Measurements from ENCODE around the gene RYR2. TPM values are rescaled to one million over a fixed set of nuclear protein-coding genes. Genes with fewer than 3 reads are reported as not detected.
"Not testable (repeated sequence)": the region's sequence is repeated elsewhere in the genome, so short reads cannot be mapped to it uniquely, and the experiment has no call there.

RYR2 gene
- total RNA-seq, 3 donors from 2014 or later = 0.35 to 5.9 (median 0.94) TPM

- no peak for DNase-seq
- Histone ChIP-seq H3K4me3 (no peak overlapping the region), H3K4me1 (ENCODE audit: low read depth) (no peaks in the 10 kb centered on the region), H3K9me3 (no peaks in the 10 kb centered on the region), H3K36me3 (ENCODE audit: low read depth) (no peaks in the 10 kb centered on the region)
- ATAC-seq = no peak
- no peak for TF ChIP-seq CTCF (IDR thresholded peaks at IDR 0.05)
- intact Hi-C loops (cut with DNase I, micrococcal nuclease) = no loop called here
Observed at GRCh38 chr1:237261198-237261597, 219.2 kb downstream of the RYR2 start.

- DNase-seq = no peak
- Histone ChIP-seq H3K4me1 (ENCODE audit: low read depth) (no peaks in the 10 kb centered on the region), H3K9me3 (no peaks in the 10 kb centered on the region), H3K4me3 (no peak overlapping the region), H3K36me3 (ENCODE audit: low read depth) (no peaks in the 10 kb centered on the region)
- TF ChIP-seq CTCF (IDR thresholded peaks at IDR 0.05) = no peak
- no peak for ATAC-seq
- intact Hi-C loops (cut with DNase I, micrococcal nuclease) = no loop called here
Observed at GRCh38 chr1:237267743-237268142, 225.8 kb downstream of the RYR2 start.

GRCh38 chr1:237269938-237270337, 228.0 kb downstream of the RYR2 start:
- intact Hi-C loops (cut with DNase I, micrococcal nuclease) = no loop called here
- no peaks in the 10 kb centered on the region for H3K9me3 ChIP-seq
- ATAC-seq (no peak), DNase-seq (no peak)
- no peaks in the 10 kb centered on the region for H3K36me3 ChIP-seq (ENCODE audit: low read depth)
- H3K4me1 ChIP-seq (ENCODE audit: low read depth) = no peaks in the 10 kb centered on the region
- no peak overlapping the region for H3K4me3 ChIP-seq
- no peak for TF ChIP-seq CTCF (IDR thresholded peaks at IDR 0.05)

GRCh38 chr1:237270353-237270752, 228.4 kb downstream of the RYR2 start:
- no peaks in the 10 kb centered on the region for H3K4me1 ChIP-seq (ENCODE audit: low read depth)
- TF ChIP-seq CTCF (IDR thresholded peaks at IDR 0.05) = no peak
- ATAC-seq (no peak), DNase-seq (no peak)
- no peaks in the 10 kb centered on the region for H3K36me3 ChIP-seq (ENCODE audit: low read depth)
- H3K4me3 ChIP-seq = no peak overlapping the region
- no peaks in the 10 kb centered on the region for H3K9me3 ChIP-seq
- intact Hi-C loops (cut with DNase I, micrococcal nuclease) = no loop called here

- H3K4me3 ChIP-seq; H3K36me3 ChIP-seq (ENCODE audit: low read depth); ATAC-seq; H3K9me3 ChIP-seq; H3K4me1 ChIP-seq (ENCODE audit: low read depth); DNase-seq; intact Hi-C loops (cut with DNase I, micrococcal nuclease): not testable (repeated sequence)
Observed at GRCh38 chr1:237277994-237278393, 236.0 kb downstream of the RYR2 start.

GRCh38 chr1:237279629-237280028, 237.6 kb downstream of the RYR2 start:
- Histone ChIP-seq H3K36me3 (ENCODE audit: low read depth) (no peaks in the 10 kb centered on the region), H3K4me1 (ENCODE audit: low read depth) (no peaks in the 10 kb centered on the region), H3K9me3 (no peaks in the 10 kb centered on the region), H3K4me3 (no peak overlapping the region)
- ATAC-seq (no peak), DNase-seq (no peak)
- intact Hi-C loops (cut with DNase I, micrococcal nuclease) = no loop called here
- TF ChIP-seq CTCF (IDR thresholded peaks at IDR 0.05) = no peak
